Adrenal gland (tissue), 12 donors: ENCODE data around the gene NEK7. TPM values are rescaled to one million over a fixed set of nuclear protein-coding genes. Genes with fewer than 3 reads are reported as not detected.
A peak's percentile ranks its signal among the peaks of the same experiment; 100 is the strongest.

Experiments used
- DNase-seq, 7 donors: peaks; one replicate each; pipeline ENCODE4 v3.0.0-alpha.2; 2019 to 2020
- H3K27ac ChIP-seq, 5 donors: fragments of 200-600 bp; sonication (generic) in 4 of 5; 1 replicate in 3 of 5; 2 replicates in 2 of 5; pipeline versions ENCODE4 v1.5.1 to v1.8.0; 2016 to 2020; ENCODE audit warnings: mild to moderate bottlenecking in 1 of 5
- H3K27me3 ChIP-seq: fragments of 200-600 bp; 2 replicates; pipeline ENCODE4 v1.8.0; 2021
- H3K36me3 ChIP-seq, 2 donors: fragments of 200-600 bp; replicated peaks in 1 of 2; 1 replicate in 1 of 2; 2 replicates in 1 of 2; pipeline versions ENCODE4 v1.5.1 to v1.8.0; 2018 to 2022
- H3K4me1 ChIP-seq, 2 donors: fragments of 200-600 bp; replicated peaks in 1 of 2; 1 replicate in 1 of 2; 2 replicates in 1 of 2; pipeline versions ENCODE4 v1.5.1 to v1.8.0; 2018 to 2021
- H3K4me3 ChIP-seq, 4 donors: fragments of 200-600 bp; sonication (generic) in 3 of 4; one replicate each; pipeline ENCODE4 v1.5.1; 2016 to 2018
- H3K9me3 ChIP-seq, 3 donors: fragments of 200-600 bp; sonication (generic) in 1 of 3; replicated peaks in 1 of 3; 1 replicate in 2 of 3; 2 replicates in 1 of 3; pipeline versions ENCODE4 v1.5.1 to v1.8.0; 2016 to 2021
- POLR2A ChIP-seq, 2 donors: fragments of 450-650 bp; IDR thresholded peaks; one replicate each; pipeline ENCODE4 v1.6.1; 2017; ENCODE audit warnings: antibody characterized with exemption in 2 of 2, mild to moderate bottlenecking in 2 of 2, moderate library complexity in 1 of 2
- WGBS, 4 donors: extraction: QIAGEN DNeasy Blood & Tissue Kit in 2 of 4; methylation state at CpG; one replicate each; pipeline versions ENCODE4 v1.1.5 to v1.1.7; 2013 to 2017; 5-methylcytosine and 5-hydroxymethylcytosine counted together
- intact Hi-C, 2 donors: fragments of 100-400 bp; cut with DNase I; formaldehyde crosslinking; loops; one replicate each; pipeline versions ENCODE4 v1.14.1 to v1.15.0; 2022 to 2023
- polyA plus RNA-seq, 3 donors: library from polyadenylated mRNA; stranded (reverse); fragments of 200-250 nt in 2 of 3; fragments of 350-450 nt in 1 of 3; fragmentation: Illumina TruSeq in 1 of 3; extraction: RNeasy Lipid Tissue Mini Kit (QIAGEN cat#74804) in 1 of 3; gene quantifications; one replicate each; pipeline ENCODE4 v1.2.3, GENCODE V29; 2013 to 2014
- total RNA-seq, 9 donors: library from RNA; depleted of rRNA in 4 of 9; stranded (reverse); fragments of >200 nt in 4 of 9; fragments of 120-200 nt in 1 of 9; fragmentation: NEBNext Ultra II Directional in 1 of 9; extraction: Animal tissue kit (Norgen Biotek cat#: 25700) in 1 of 9; gene quantifications; one replicate each; pipeline versions ENCODE4 v1.1.0 to v1.2.4, GENCODE V29; 2013 to 2023
- TF ChIP-seq, protein P1 (sequence below), 6 experiments: fragments of 450-650 bp in 4 of 6; fragments of 200-600 bp in 2 of 6; sonication (generic) in 1 of 6; IDR thresholded peaks; 1 replicate in 5 of 6; 2 replicates in 1 of 6; pipeline versions ENCODE4 v1.5.1 to v1.8.0; 2016 to 2021; ENCODE audit warnings: antibody characterized with exemption in 6 of 6, mild to moderate bottlenecking in 2 of 6, moderate library complexity in 1 of 6
- donor health status: healthy with polysubstance abuse.
- donor health status: Bipolar disorder and iron deficiency.
- donor health status: DM: yes; HTN: yes; CAD: no.
- donor health status: DM: no; HTN: no; CAD: no.
- donor health status: DM: no; HTN: no; CAD: no.
- donor health status: DM: yes; HTN: yes; CAD: no.

Gene NEK7
- total and polyA plus RNA-seq, 12 donors: 34.0 to 270 (median 148) TPM

DNA sequence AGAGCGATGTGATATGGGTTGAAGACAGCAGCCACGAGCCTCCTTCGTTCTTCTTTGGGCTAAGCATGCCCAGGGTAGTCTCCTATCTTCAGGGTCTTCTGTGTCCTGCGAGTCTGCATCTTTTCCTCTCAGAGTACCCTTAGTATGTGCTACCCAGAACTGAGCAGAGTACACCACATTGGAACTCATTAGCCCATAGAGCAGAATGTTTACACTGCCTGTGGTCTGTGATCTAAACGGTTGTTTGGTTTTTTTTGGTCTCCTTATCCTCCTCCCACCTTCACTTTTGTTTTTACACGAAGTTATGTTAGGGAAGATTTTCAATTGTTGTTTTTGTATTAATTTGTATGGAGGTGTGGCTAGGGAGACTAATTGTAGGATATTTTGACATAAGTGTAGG, 126.4 kb downstream of the NEK7 start:
- WGBS, 4 donors: 84 to 90% (median 85%) methylated on average over 6 of the region's 6 CpGs
- H3K4me3 ChIP-seq: no peak overlapping the region
- no peaks in the 10 kb centered on the region for H3K36me3 ChIP-seq
- peaks cover 0 to 3% (median 0%) of the 10 kb centered on the region in 3 donors for H3K9me3 ChIP-seq
- H3K4me1 ChIP-seq: peaks cover 13 to 49% of the 10 kb centered on the region in 2 donors
- no peaks in the 10 kb centered on the region for H3K27me3 ChIP-seq
- intact Hi-C loops: no loop called here
- no peak for TF ChIP-seq POLR2A (IDR thresholded peaks at IDR 0.05)
- TF ChIP-seq, protein P1, sequence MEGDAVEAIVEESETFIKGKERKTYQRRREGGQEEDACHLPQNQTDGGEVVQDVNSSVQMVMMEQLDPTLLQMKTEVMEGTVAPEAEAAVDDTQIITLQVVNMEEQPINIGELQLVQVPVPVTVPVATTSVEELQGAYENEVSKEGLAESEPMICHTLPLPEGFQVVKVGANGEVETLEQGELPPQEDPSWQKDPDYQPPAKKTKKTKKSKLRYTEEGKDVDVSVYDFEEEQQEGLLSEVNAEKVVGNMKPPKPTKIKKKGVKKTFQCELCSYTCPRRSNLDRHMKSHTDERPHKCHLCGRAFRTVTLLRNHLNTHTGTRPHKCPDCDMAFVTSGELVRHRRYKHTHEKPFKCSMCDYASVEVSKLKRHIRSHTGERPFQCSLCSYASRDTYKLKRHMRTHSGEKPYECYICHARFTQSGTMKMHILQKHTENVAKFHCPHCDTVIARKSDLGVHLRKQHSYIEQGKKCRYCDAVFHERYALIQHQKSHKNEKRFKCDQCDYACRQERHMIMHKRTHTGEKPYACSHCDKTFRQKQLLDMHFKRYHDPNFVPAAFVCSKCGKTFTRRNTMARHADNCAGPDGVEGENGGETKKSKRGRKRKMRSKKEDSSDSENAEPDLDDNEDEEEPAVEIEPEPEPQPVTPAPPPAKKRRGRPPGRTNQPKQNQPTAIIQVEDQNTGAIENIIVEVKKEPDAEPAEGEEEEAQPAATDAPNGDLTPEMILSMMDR (IDR thresholded peaks at IDR 0.05): no peak
- no peak for DNase-seq
- no peak overlapping the region for H3K27ac ChIP-seq

DNA sequence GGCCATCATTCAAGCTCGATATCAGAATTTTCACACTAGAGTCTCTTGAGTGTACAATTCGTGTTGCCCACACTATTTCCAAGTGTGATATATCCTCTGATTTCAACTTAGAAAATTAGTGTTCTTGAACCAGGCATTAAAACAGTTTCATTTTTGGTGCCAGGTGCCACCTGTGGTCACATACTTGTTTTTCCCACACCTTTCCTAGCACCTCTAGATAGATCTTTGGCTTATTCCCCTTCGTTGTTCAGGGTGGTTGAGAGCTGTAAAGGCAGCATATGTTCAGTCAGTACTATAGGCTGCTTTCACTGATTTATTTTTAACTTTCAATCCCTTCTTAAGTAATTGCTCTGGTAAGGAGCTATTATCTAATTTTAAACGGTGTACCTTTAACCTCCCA, 131.1 kb downstream of the NEK7 start:
- Histone ChIP-seq H3K9me3 (no peaks in the 10 kb centered on the region), H3K36me3 (no peaks in the 10 kb centered on the region), H3K27ac (peak overlapping the region in 1 of 5 donors; percentile 31), H3K27me3 (no peaks in the 10 kb centered on the region), H3K4me1 (peaks cover 22 to 50% of the 10 kb centered on the region in 2 donors), H3K4me3 (no peak overlapping the region)
- 74 to 76% (median 75%) methylated on average over 4 of the region's 4 CpGs for WGBS, 4 donors
- DNase-seq: no peak
- TF ChIP-seq, protein P1 (IDR thresholded peaks at IDR 0.05): no peak
- TF ChIP-seq POLR2A (IDR thresholded peaks at IDR 0.05): no peak
- intact Hi-C loops: no loop called here

DNA sequence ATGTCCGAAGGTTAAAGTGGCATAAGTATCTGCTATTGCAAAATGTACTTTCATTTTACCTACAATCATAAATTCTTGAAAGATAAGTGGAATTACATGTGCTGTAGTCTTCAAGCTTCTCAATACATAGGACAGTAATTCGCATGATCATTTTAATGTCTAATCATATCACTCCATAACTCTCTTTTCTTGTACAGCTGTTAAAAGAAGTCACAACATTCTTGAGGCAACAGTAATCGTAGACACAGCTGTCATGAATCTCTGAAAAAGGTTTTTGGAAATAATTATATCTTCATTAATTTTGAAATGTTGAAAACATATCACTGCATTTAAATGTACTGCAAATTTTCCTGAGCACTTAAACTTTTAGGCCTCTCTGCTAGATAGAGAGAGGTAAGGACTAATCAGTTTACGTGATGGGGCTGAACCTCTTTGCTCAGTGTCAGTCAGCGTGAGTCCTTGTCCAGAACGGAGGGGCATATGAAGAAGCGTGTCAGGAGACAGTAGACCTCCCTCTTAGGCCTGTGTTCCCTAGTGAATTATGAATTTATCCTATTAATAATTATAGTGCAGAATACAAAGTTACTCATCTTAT, 133.4 kb downstream of the NEK7 start:
- Histone ChIP-seq H3K9me3 (no peaks in the 10 kb centered on the region), H3K36me3 (no peaks in the 10 kb centered on the region), H3K27ac (peak overlapping the region in 3 of 5 donors; percentile 26 to 68 (median 51)), H3K27me3 (no peaks in the 10 kb centered on the region), H3K4me3 (no peak overlapping the region), H3K4me1 (peaks cover 22 to 35% of the 10 kb centered on the region in 2 donors)
- no peak for DNase-seq
- WGBS, 4 donors: 71 to 75% (median 74%) methylated on average over 7 of the region's 7 CpGs
- TF ChIP-seq, protein P1 (IDR thresholded peaks at IDR 0.05): no peak
- no peak for TF ChIP-seq POLR2A (IDR thresholded peaks at IDR 0.05)
- intact Hi-C loops: no loop called here

DNA sequence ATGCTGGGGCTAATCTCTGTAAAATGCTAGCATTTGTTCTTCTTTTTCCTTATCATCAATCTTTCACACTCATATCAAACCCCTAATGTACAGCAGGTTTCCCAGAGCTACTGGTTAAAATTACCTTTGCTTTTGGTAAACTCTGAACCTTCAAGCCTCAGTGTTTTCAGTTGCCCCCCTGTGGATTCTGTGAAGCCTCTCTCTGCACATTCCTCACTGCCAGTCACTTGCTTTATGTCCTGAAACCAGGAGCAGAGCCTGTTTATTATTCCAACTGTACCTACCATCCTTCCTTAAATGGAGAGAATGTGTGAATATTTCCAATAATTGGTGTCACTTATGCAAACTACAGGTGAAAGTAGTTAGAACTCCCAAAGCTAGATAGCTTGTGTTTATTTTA, 134.2 kb downstream of the NEK7 start:
- DNase-seq: no peak
- Histone ChIP-seq H3K4me3 (no peak overlapping the region), H3K9me3 (no peaks in the 10 kb centered on the region), H3K4me1 (peaks cover 22 to 36% of the 10 kb centered on the region in 2 donors), H3K27ac (peak overlapping the region in 1 of 5 donors; percentile 47), H3K36me3 (no peaks in the 10 kb centered on the region), H3K27me3 (no peaks in the 10 kb centered on the region)
- no peak for TF ChIP-seq POLR2A (IDR thresholded peaks at IDR 0.05)
- TF ChIP-seq, protein P1 (IDR thresholded peaks at IDR 0.05): no peak
- intact Hi-C loops: no loop called here
